GM12878 (cell line): ENCODE data around the gene CCNT2. TPM values are rescaled to one million over a fixed set of nuclear protein-coding genes. Genes with fewer than 3 reads are reported as not detected.

Experiments used
- BACH1 ChIP-seq: fragments of 450-650 bp; IDR thresholded peaks from 2 replicates; pipeline ENCODE4 v1.6.1; 2017; ENCODE audit warnings: mild to moderate bottlenecking, borderline replicate concordance
- CBX3 ChIP-seq: fragments of 200-600 bp; sonication (generic); IDR thresholded peaks from 2 replicates; pipeline ENCODE4 v1.6.1; 2016; ENCODE audit warnings: low read depth, borderline replicate concordance
- EGR1 ChIP-seq, 2 experiments: IDR thresholded peaks; 1 replicate in 1 of 2; 2 replicates in 1 of 2; pipeline ENCODE4 v1.6.1; 2011 to 2012; ENCODE audit warnings: low read depth in 2 of 2, low read length in 2 of 2, borderline replicate concordance in 1 of 2, mild to moderate bottlenecking in 1 of 2, moderate library complexity in 1 of 2
- FOXK2 ChIP-seq: fragments of 450-650 bp; IDR thresholded peaks from 2 replicates; pipeline ENCODE4 v1.6.1; 2017; ENCODE audit warnings: mild to moderate bottlenecking, moderate library complexity
- GABPA ChIP-seq: IDR thresholded peaks from 2 replicates; pipeline ENCODE4 v1.6.1; 2014; ENCODE audit warnings: antibody characterized with exemption, low read depth, mild to moderate bottlenecking, inconsistent platforms
- HDAC6 ChIP-seq: fragments of 200-600 bp; sonication (generic); IDR thresholded peaks from one replicate; pipeline ENCODE4 v1.8.0; 2017; ENCODE audit warnings: antibody characterized with exemption; ENCODE audit not compliant: unreplicated experiment
- MYB ChIP-seq: fragments of 150-350 bp; IDR thresholded peaks from 2 replicates; pipeline ENCODE4 v1.6.1; 2014; ENCODE audit warnings: mild to moderate bottlenecking, low read depth, low read length, borderline replicate concordance
- MYC ChIP-seq: IDR thresholded peaks from 2 replicates; pipeline ENCODE4 v1.6.1; 2011; ENCODE audit warnings: mild to moderate bottlenecking, low read length, moderate library complexity, inconsistent platforms; ENCODE audit not compliant: insufficient read depth, insufficient replicate concordance, insufficient read length, severe bottlenecking
- NRF1 ChIP-seq: conservative IDR thresholded peaks from 2 replicates; pipeline ENCODE4 v1.6.1; 2011; ENCODE audit warnings: mild to moderate bottlenecking, low read depth, low read length, improper control_type of control experiment
- PAX5 ChIP-seq: IDR thresholded peaks from 2 replicates; pipeline ENCODE4 v1.6.1; 2011; ENCODE audit warnings: low read depth, low read length, borderline replicate concordance
- POLR2AphosphoS2 ChIP-seq: IDR thresholded peaks from 2 replicates; pipeline ENCODE4 v1.6.1; 2011; ENCODE audit warnings: low read depth, mild to moderate bottlenecking, low read length, improper control_type of control experiment, moderate library complexity
- RELA ChIP-seq: fragments of 450-650 bp; IDR thresholded peaks from 2 replicates; pipeline ENCODE4 v1.8.0; 2014; ENCODE audit warnings: borderline replicate concordance; ENCODE audit not compliant: partially characterized antibody
- ZNF274 ChIP-seq: IDR thresholded peaks from one replicate; pipeline ENCODE4 v1.8.0; 2011; ENCODE audit not compliant: insufficient read length, insufficient read depth
- polyA plus RNA-seq, 11 experiments: library from polyadenylated mRNA; depleted of rRNA in 4 of 11; unstranded in 6 of 11; stranded (reverse) in 5 of 11; fragments of >200 nt; fragmentation: Nextera tagmentation in 4 of 11; fragmentation: Illumina TruSeq in 1 of 11; extraction: Ambion mirVana in 4 of 11; extraction: Trizol in 1 of 11; gene quantifications; 1 replicate in 1 of 11; 2 replicates in 10 of 11; pipeline versions ENCODE4 v1.2.1 to v1.2.3, GENCODE V29; 2011 to 2016; ENCODE audit warnings: inconsistent platforms in 2 of 11, missing spikeins in 2 of 11, low read depth in 1 of 11
- total RNA-seq, 4 experiments: library from RNA; depleted of rRNA in 3 of 4; stranded (reverse); fragments of >200 nt in 3 of 4; fragmentation: Illumina TruSeq in 1 of 4; extraction: Trizol in 1 of 4; gene quantifications; 2 replicates each; pipeline versions ENCODE4 v1.2.1 to v1.2.3, GENCODE V29; 2013 to 2021
- TF ChIP-seq, protein P1 (sequence below): fragments of 450-650 bp; IDR thresholded peaks from 2 replicates; pipeline ENCODE4 v1.6.1; 2017; ENCODE audit warnings: antibody characterized with exemption, mild to moderate bottlenecking, moderate library complexity
- TF ChIP-seq, protein P2 (sequence below): fragments of 450-650 bp; formaldehyde crosslinking; IDR thresholded peaks from 2 replicates; pipeline ENCODE4 v1.4.0; 2022; ENCODE audit warnings: mild to moderate bottlenecking, moderate library complexity
- TF ChIP-seq, protein P3 (sequence below): IDR thresholded peaks from 2 replicates; pipeline ENCODE4 v1.6.1; 2011; ENCODE audit warnings: borderline replicate concordance, low read depth, mild to moderate bottlenecking, moderate library complexity, low read length; ENCODE audit not compliant: insufficient read depth, poor library complexity, severe bottlenecking
- TF ChIP-seq, protein P4 (sequence below): IDR thresholded peaks from 2 replicates; pipeline ENCODE4 v1.6.1; 2012; ENCODE audit warnings: low read depth, low read length, improper control_type of control experiment

The CCNT2 gene
- total and polyA plus RNA-seq, 10 of the 15 experiments (the other 5 are each of a cell fraction or from before 2014, with no cell fraction given) = 6.0 to 25.6 (median 20.0) TPM

DNA sequence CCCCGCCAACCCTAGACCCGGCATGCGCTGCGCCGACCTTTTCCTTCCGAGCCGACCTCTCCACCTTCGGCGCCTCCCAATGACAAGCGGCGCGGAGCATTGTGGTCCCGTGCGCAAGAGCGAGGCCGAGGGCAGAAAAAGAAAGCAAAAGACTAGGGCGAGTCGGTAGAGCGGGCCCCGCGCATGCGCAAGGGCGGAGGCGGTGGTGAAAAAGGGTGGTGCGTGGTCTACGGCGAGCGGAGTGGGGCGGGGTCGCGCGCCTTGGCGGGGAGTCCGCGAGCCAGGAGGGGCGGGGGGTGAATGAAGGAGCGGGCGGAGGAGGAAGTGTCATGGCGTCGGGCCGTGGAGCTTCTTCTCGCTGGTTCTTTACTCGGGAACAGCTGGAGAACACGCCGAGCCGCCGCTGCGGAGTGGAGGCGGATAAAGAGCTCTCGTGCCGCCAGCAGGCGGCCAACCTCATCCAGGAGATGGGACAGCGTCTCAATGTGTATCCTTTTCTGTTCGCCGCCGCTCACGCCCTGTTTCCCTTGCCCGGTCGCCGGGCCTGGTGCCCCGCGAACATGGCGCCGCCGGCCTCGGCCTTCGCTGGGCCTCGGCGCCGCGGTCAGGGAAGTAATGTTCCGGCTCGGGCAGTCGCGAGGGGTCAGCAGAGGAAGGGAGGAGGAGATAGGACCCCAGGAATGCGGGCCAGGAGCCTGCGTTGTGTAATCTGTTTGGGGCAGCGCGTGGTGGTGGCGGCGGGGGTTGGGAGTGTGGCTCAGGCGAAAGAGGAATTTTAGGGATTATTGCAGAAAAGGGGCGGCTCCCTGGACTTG lies at the start of gene CCNT2 (continued):
- TF ChIP-seq, protein P1, sequence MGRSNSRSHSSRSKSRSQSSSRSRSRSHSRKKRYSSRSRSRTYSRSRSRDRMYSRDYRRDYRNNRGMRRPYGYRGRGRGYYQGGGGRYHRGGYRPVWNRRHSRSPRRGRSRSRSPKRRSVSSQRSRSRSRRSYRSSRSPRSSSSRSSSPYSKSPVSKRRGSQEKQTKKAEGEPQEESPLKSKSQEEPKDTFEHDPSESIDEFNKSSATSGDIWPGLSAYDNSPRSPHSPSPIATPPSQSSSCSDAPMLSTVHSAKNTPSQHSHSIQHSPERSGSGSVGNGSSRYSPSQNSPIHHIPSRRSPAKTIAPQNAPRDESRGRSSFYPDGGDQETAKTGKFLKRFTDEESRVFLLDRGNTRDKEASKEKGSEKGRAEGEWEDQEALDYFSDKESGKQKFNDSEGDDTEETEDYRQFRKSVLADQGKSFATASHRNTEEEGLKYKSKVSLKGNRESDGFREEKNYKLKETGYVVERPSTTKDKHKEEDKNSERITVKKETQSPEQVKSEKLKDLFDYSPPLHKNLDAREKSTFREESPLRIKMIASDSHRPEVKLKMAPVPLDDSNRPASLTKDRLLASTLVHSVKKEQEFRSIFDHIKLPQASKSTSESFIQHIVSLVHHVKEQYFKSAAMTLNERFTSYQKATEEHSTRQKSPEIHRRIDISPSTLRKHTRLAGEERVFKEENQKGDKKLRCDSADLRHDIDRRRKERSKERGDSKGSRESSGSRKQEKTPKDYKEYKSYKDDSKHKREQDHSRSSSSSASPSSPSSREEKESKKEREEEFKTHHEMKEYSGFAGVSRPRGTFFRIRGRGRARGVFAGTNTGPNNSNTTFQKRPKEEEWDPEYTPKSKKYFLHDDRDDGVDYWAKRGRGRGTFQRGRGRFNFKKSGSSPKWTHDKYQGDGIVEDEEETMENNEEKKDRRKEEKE = no peak
- TF ChIP-seq MYC = peak; percentile 32
- TF ChIP-seq PAX5 = 0 out of 2 replicates have a peak, but pooled peaks have one; percentile 18
- TF ChIP-seq HDAC6 = no peak
- 0 out of 2 replicates have a peak, but pooled peaks have one; percentile 46 for TF ChIP-seq BACH1
- TF ChIP-seq, protein P2, sequence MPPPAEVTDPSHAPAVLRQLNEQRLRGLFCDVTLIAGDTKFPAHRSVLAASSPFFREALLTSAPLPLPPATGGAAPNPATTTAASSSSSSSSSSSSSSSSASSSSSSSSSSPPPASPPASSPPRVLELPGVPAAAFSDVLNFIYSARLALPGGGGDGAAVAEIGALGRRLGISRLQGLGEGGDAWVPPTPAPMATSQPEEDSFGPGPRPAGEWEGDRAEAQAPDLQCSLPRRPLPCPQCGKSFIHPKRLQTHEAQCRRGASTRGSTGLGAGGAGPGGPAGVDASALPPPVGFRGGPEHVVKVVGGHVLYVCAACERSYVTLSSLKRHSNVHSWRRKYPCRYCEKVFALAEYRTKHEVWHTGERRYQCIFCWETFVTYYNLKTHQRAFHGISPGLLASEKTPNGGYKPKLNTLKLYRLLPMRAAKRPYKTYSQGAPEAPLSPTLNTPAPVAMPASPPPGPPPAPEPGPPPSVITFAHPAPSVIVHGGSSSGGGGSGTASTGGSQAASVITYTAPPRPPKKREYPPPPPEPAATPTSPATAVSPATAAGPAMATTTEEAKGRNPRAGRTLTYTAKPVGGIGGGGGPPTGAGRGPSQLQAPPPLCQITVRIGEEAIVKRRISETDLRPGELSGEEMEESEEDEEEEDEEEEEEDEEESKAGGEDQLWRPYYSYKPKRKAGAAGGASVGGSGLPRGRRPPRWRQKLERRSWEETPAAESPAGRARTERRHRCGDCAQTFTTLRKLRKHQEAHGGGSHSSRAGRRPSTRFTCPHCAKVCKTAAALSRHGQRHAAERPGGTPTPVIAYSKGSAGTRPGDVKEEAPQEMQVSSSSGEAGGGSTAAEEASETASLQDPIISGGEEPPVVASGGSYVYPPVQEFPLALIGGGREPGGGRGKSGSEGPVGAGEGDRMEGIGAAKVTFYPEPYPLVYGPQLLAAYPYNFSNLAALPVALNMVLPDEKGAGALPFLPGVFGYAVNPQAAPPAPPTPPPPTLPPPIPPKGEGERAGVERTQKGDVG (CRISPR knock-in tag) = no peak
- TF ChIP-seq MYB = no peak
- TF ChIP-seq CBX3 = no peak
- TF ChIP-seq GABPA = peak; percentile 22; the same call in 1 of the 2 replicates
- TF ChIP-seq EGR1 (IDR thresholded peaks at IDR 0.05; ENCODE audit: borderline replicate concordance in 1 of 2, low read depth in 2 of 2, low read length in 2 of 2) = peak in 1 of 2 experiments; percentile 38; a peak in 1 of 3 replicates
- TF ChIP-seq ZNF274 = no peak
- TF ChIP-seq POLR2AphosphoS2 = 0 out of 2 replicates have a peak, but pooled peaks have one; percentile 31
- TF ChIP-seq, protein P3, sequence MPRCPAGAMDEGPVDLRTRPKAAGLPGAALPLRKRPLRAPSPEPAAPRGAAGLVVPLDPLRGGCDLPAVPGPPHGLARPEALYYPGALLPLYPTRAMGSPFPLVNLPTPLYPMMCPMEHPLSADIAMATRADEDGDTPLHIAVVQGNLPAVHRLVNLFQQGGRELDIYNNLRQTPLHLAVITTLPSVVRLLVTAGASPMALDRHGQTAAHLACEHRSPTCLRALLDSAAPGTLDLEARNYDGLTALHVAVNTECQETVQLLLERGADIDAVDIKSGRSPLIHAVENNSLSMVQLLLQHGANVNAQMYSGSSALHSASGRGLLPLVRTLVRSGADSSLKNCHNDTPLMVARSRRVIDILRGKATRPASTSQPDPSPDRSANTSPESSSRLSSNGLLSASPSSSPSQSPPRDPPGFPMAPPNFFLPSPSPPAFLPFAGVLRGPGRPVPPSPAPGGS = no peak
- no peak for TF ChIP-seq RELA
- TF ChIP-seq NRF1 = peak; percentile 95
- TF ChIP-seq, protein P4, sequence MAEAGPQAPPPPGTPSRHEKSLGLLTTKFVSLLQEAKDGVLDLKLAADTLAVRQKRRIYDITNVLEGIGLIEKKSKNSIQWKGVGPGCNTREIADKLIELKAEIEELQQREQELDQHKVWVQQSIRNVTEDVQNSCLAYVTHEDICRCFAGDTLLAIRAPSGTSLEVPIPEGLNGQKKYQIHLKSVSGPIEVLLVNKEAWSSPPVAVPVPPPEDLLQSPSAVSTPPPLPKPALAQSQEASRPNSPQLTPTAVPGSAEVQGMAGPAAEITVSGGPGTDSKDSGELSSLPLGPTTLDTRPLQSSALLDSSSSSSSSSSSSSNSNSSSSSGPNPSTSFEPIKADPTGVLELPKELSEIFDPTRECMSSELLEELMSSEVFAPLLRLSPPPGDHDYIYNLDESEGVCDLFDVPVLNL = no peak
- peak; percentile 42; the same call in 1 of the 2 replicates for TF ChIP-seq FOXK2
